Testis (tissue), 3 donors: ENCODE data around the gene FBLL1. TPM values are rescaled to one million over a fixed set of nuclear protein-coding genes. Genes with fewer than 3 reads are reported as not detected.
"Not testable (repeated sequence)": the region's sequence is repeated elsewhere in the genome, so short reads cannot be mapped to it uniquely, and the experiment has no call there.

ENCODE experiments used
- DNase-seq: peaks from one replicate; pipeline ENCODE4 v3.0.0-alpha.2; 2019
- H3K27ac ChIP-seq, 2 donors: fragments of 200-600 bp; sonication (generic); one replicate each; pipeline ENCODE4 v1.5.1; 2019
- H3K27me3 ChIP-seq: fragments of 200-600 bp; sonication (generic); one replicate; pipeline ENCODE4 v1.5.1; 2019
- H3K36me3 ChIP-seq: fragments of 200-600 bp; sonication (generic); one replicate; pipeline ENCODE4 v1.5.1; 2017; ENCODE audit warnings: low read depth; ENCODE audit errors: missing control alignments
- H3K4me1 ChIP-seq: fragments of 200-600 bp; sonication (generic); one replicate; pipeline ENCODE4 v1.5.1; 2019
- H3K4me3 ChIP-seq, 2 donors: fragments of 200-600 bp; sonication (generic); one replicate each; pipeline ENCODE4 v1.5.1; 2017 to 2019
- H3K9me3 ChIP-seq: fragments of 200-600 bp; sonication (generic); one replicate; pipeline ENCODE4 v1.5.1; 2017
- CTCF ChIP-seq, 3 experiments: fragments of 450-650 bp in 2 of 3; fragments of 200-600 bp in 1 of 3; sonication (generic) in 1 of 3; IDR thresholded peaks; one replicate each; pipeline ENCODE4 v1.5.1; 2016 to 2019; ENCODE audit warnings: antibody characterized with exemption in 3 of 3, mild to moderate bottlenecking in 2 of 3, moderate library complexity in 1 of 3
- POLR2A ChIP-seq: fragments of 450-650 bp; IDR thresholded peaks from one replicate; pipeline ENCODE4 v1.6.1; 2017; ENCODE audit warnings: antibody characterized with exemption, mild to moderate bottlenecking, moderate library complexity
- WGBS, 2 donors: methylation state at CpG; one replicate each; pipeline ENCODE4 v1.1.5; 2018; 5-methylcytosine and 5-hydroxymethylcytosine counted together
- intact Hi-C: fragments of 100-400 bp; cut with DNase I; formaldehyde crosslinking; loops from one replicate; pipeline ENCODE4 v1.15.1; 2023; ENCODE audit warnings: low total_unique reads
- polyA plus RNA-seq: library from polyadenylated mRNA; stranded (reverse); fragments of 350-450 nt; fragmentation: Illumina TruSeq; extraction: RNeasy Lipid Tissue Mini Kit (QIAGEN cat#74804); gene quantifications from one replicate; pipeline ENCODE4 v1.2.3, GENCODE V29; 2014; ENCODE audit warnings: low read depth, low replicate concordance; ENCODE audit not compliant: insufficient read depth
- total RNA-seq, 2 donors: library from RNA; depleted of rRNA; stranded (reverse); fragments of >200 nt; gene quantifications; one replicate each; pipeline ENCODE4 v1.2.3, GENCODE V29; 2016

The FBLL1 gene
- total and polyA plus RNA-seq, 3 donors from 2014 or later, result 6.4 to 12.4 (median 11.5) TPM

DNA sequence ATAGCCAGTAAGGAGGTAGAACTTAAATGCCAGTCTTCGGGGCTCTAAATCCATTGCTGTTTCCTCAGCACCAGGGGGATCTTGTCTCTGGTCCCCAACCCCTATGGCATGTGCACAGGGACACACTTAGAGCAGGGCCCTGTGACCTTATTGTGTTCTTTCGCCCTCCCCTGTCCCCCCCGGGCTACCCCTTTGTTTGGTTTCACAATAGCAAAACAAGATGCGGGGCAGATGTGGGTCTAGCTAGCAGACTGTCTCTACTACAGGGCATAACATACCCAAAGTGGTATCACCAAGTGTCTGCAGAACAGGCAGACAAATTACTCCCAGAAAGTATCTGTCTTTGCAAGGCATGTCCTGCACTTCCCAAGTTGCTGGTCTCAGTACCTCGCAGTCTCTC, 2.1 kb downstream of the FBLL1 start:
- Histone ChIP-seq H3K4me1 (peaks cover 3% of the 10 kb centered on the region), H3K27ac (no peak overlapping the region), H3K27me3 (no peaks in the 10 kb centered on the region), H3K4me3 (no peak overlapping the region), H3K9me3 (no peaks in the 10 kb centered on the region), H3K36me3 (no peaks in the 10 kb centered on the region)
- DNase-seq, result no peak
- TF ChIP-seq POLR2A (no peak), CTCF (IDR thresholded peaks at IDR 0.05) (no peak)
- 83 to 91% methylated on average over 5 of the region's 5 CpGs for WGBS, 2 donors
- intact Hi-C loops, result no loop called here

DNA sequence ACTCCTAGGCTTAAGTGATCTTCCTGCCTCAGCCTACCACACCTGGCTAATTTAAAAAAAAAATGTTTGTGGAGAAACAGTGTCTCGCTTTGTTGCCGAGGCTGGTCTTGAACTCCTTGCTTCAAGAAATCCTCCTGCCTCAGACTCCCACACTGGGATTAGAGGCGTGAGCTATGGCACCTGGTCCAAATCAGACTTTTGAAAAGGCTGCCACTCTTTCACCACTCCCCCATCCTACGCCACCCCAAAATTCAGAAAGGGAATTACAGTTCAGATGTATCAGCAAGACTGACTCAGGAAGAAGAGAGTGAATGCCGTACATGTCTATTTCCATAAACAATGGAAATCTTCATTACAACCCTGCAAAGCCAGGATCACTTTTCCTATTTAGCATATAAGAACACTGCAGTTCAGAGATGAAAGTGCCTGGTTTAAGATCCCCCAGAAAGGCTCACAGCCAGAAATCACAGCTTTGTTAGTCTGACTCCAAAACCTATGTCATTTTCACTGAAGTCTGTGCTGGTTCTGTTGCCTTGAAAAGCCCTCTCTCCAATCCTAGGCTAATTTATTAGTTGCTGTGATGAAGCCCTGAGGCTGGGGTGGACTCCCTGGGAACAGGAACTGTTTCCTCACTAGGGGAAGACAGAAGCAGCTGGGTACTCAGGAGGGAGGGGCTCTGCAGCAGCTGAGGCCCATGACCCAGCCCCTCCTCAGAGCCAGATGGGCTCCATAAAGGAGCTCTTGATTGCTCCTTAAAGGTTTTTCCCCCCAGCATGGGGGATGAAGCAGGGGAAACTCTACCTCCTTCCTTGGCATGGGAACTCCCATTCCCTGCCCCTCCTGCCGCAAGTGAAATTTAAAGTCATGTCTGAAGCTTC, 3.1 kb downstream of the FBLL1 start:
- no peak overlapping the region for H3K27ac ChIP-seq
- H3K9me3 ChIP-seq, result no peaks in the 10 kb centered on the region
- WGBS, 2 donors, result 72 to 86% methylated on average over 6 of the region's 6 CpGs
- H3K4me3 ChIP-seq, result no peak overlapping the region
- H3K27me3 ChIP-seq, result no peaks in the 10 kb centered on the region
- intact Hi-C loops, result no loop called here
- no peak for DNase-seq
- H3K4me1 ChIP-seq, result peaks cover 3% of the 10 kb centered on the region
- TF ChIP-seq POLR2A, result no peak
- TF ChIP-seq CTCF (IDR thresholded peaks at IDR 0.05), result no peak
- H3K36me3 ChIP-seq, result no peaks in the 10 kb centered on the region

- intact Hi-C loops, H3K9me3 ChIP-seq, H3K4me3 ChIP-seq, DNase-seq, H3K36me3 ChIP-seq, H3K4me1 ChIP-seq, H3K27me3 ChIP-seq, H3K27ac ChIP-seq: not testable (repeated sequence)
- 88 to 92% methylated on average over 7 of the region's 7 CpGs for WGBS, 2 donors
Observed at GRCh38 chr5:168534351-168534750, 5.2 kb downstream of the FBLL1 start.

DNA sequence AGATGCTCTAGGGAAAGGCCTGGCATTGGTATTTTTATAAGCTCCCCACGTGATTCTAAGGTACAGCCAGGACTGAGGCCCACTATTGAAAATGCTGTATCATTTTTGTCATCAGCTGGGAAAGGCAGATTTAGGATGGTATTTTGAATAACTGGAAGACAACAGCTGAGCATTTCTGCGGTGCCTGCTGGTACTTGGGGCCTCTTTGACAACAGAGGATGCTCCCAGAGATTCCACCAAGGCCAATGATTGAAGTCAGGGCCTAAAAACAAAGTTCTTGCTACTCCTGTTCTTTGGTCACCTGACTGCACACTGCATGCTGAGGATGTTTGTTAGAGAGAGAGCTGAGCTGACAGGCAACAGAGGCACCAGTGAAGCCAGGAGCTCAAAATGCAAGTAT, 8.1 kb downstream of the FBLL1 start:
- 67 to 78% methylated on average over 2 of the region's 2 CpGs for WGBS, 2 donors
- intact Hi-C loops, result no loop called here
- TF ChIP-seq POLR2A, result no peak
- no peak for TF ChIP-seq CTCF (IDR thresholded peaks at IDR 0.05)

DNA sequence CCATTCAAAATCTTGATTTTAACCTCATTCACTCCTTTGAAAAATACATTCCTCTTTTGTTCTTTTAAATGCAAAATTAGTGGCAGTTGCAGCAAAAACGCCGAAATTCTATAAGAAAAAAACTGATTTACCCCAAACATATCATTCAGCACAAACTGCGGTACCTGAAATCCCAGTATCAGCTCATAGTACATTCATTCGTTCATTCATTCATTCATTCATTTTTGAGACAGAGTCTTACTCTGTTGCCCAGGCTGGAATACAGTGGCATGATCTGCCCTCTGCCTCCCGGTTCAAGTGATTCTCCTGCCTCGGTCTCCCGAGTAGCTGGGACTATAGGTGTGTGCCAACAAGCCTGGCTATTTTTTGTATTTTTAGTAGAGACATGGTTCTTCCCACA, 20.4 kb downstream of the FBLL1 start:
- 92 to 94% methylated on average over 7 of the region's 7 CpGs for WGBS, 2 donors
- no peak for TF ChIP-seq POLR2A
- TF ChIP-seq CTCF (IDR thresholded peaks at IDR 0.05), result no peak
- no peak overlapping the region for H3K4me3 ChIP-seq
- no peaks in the 10 kb centered on the region for H3K36me3 ChIP-seq
- H3K27me3 ChIP-seq, result no peaks in the 10 kb centered on the region
- no peaks in the 10 kb centered on the region for H3K4me1 ChIP-seq
- intact Hi-C loops, result no loop called here
- no peaks in the 10 kb centered on the region for H3K9me3 ChIP-seq
- H3K27ac ChIP-seq, result no peak overlapping the region
- no peak for DNase-seq

More for the DNA sequence above, 8.1 kb downstream of the FBLL1 start:
- no peak for DNase-seq
- Histone ChIP-seq H3K4me3 (no peak overlapping the region), H3K9me3 (no peaks in the 10 kb centered on the region), H3K4me1 (no peaks in the 10 kb centered on the region), H3K27ac (no peak overlapping the region), H3K27me3 (no peaks in the 10 kb centered on the region), H3K36me3 (no peaks in the 10 kb centered on the region)
